NCI-H2171 (cell line): ENCODE results near the gene UBN1.

Experiments used
- DNase-seq: peaks from one replicate; lab custom pipeline; 2025; lab: John Stamatoyannopoulos, UW

UBN1 gene

DNA sequence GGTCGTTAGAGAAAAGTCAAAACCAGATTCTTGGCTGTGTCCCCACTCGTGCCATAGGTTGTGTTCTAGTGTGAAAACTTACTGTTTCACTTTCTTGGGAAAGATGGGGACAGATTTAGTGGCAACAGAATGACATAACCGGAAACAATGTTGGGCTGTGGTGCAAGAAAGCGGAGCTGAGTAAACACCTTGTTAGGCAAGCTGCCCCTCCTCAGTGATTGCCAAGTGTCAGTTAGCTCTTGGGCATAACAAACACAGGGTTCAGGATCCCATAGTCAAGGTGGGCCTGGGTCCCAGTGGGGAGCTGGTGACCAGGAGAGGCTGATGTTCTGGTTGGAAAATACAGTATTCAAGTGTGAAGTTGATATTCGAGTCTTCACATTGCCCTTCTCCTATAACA lies 15.4 kb downstream of the UBN1 start:
- no peak for DNase-seq

DNA sequence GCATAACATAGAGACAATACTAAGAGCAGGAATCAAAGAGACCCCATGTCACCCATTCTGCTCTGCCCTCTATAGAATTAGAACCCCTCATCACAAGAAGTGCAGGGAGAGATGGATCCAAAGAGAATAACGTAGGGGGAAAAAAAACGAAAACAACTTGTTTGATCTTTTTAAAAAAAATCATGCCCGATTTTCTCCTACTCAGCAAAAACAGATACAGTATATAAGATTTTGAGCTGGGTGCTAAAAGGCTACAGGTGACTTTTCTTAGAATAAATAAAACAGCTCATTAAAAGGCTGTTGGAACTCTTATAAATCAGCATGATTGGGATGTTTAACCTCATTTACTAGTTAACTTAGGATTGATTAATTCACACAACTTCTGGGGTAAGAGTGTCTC lies 17.4 kb downstream of the UBN1 start:
- no peak for DNase-seq

DNA sequence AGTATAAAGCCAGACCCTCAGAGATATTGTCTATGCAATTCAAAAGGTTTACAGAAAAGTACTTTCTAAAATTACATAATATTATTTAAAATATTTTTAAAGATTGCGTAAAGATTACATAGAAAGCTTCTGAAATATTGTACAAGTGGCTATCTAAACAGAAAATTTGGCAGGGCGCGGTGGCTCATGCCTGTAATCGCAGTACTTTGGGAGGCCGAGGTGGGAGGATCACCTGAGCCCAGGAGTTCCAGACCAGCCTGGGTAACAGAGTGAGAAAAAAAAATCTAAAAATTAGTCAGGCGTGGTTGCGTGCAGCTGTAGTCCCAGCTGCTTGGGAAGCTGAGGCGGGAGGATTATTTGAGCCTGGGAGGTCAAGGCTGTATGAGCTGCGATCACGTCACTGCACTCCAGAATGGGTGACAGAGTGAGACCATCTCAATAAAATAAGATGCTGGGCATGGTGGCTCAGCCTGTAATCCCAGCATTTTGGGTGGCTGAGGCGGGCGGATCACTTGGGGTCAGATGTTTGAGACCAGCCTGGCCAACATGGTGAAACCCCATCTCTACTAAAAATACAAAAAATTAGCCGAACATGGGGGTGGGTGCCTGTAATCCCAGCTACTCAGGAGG lies 18.1 kb downstream of the UBN1 start:
- no peak for DNase-seq

GRCh38 chr16:4866586-4866985 lies 19.3 kb downstream of the UBN1 start:
- no peak for DNase-seq

GRCh38 chr16:4868026-4868425 lies 20.7 kb downstream of the UBN1 start:
- no peak for DNase-seq

- DNase-seq = no peak
Observed at GRCh38 chr16:4868535-4868934, 21.3 kb downstream of the UBN1 start.

DNA sequence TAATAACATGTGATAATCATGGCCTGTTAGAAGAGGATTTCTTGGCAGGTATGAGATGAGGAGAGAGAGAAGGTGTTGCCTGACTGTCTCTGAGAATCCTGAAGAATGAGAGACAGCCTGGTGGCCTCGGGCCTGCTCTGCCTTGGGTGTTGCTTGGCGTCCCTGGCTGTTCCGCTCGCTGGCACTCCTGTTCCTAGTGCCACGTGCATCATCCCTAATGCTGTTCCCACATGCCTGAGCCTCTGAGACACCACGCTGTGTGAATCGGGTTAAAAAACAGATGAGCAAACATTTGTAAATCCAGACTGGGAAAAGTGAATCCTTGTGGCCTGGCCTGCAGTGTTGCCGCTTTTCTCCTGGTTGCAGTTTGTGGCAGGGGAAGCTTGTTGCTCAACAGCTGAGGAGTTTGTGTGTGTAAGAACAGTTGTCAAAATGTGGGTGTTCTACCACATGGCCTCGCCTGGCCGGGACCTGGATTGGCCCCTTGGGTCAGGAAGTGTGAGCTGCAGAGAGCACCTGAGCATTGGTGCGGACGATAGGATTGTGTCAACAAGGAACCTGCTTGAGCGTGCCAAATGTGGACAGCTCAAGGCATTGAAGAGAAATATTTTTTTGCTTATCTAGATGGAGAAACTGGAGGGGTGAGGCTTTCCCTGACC lies 22.0 kb downstream of the UBN1 start:
- DNase-seq = no peak

DNA sequence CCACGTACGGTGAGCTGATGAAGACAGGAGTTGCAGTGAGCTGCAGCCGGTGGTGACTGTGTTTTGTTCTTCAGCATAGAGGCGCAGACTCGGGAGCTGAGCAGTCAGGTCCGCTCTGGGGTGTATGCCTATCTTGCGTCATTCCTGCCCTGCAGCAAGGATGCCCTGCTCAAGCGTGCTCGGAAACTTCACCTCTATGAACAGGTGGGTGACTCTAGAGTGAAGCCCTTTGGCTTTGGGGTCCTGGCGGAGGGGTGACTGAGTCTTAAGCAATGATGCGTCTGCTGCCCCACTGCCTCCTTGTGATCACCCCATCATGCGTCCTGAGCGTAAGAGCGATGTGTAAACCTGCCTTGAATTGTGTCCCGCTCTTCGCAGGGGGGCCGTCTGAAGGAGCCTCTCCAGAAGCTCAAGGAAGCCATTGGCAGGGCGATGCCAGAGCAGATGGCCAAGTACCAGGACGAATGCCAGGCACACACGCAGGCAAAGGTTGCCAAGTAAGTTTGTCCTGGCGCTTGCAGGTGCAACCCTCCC lies 22.9 kb downstream of the UBN1 start:
- no peak for DNase-seq

DNA sequence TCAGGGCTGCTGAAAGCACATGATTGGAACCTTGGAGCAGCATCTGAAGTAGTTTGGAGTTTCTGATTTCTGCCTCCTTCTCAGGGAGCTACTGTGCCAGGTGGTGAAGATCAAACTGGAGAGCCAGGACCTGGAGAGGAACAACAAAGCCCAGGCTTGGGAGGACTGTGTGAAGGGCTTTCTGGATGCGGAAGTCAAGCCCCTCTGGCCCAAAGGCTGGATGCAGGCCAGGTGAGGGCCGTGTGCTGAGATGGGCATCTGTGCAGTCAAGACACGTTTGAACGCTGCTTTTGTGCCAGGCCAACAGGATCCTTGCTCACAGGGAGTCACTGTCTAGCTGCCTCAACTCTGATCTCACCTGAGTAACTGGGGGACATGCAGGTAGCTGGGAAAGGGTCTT lies 23.8 kb downstream of the UBN1 start:
- DNase-seq = no peak

- no peak for DNase-seq
Observed at GRCh38 chr16:4873091-4873490, 25.8 kb downstream of the UBN1 start.

DNA sequence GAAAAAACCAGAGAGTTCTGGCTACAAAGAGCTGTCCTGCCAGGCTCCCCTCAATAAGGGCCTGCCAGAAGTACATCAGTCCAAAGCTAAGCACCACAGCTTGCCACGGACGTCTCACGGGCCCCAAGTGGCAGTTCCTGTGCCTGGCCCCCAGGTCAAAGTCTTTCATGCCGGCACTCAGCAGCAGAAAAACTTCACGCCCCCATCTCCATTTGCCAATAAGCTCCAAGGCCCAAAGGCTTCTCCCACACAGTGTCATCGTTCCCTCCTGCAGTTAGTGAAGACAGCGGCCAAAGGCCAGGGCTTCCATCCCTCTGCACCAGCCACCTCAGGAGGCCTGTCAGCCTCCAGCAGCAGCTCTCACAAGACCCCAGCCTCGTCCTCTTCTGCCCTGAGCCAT lies 27.4 kb downstream of the UBN1 start:
- no peak for DNase-seq

GRCh38 chr16:4876646-4877379 lies 29.5 kb downstream of the UBN1 start:
- no peak for DNase-seq

DNA sequence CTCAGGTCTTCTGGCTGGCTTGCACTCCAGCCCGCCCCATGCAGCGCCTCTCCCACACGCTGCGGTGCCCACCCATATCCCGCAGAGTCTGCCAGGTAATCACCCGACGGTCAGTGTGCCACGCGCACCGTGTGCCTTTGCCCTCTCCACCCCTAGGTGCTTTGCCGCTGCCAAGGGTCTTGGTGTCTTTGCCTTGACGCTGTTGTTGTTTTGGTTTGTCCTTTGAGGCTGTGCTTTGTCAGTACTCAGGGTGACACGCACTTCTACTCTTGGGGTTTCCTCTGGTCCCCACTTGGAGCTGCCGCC lies 30.1 kb downstream of the UBN1 start:
- no peak for DNase-seq

- DNase-seq = no peak
Observed at GRCh38 chr16:4879049-4879448, 31.8 kb downstream of the UBN1 start.

GRCh38 chr16:4880006-4880580 lies 32.8 kb downstream of the UBN1 start:
- DNase-seq = no peak

GRCh38 chr16:4882000-4882632 lies 34.8 kb downstream of the UBN1 start:
- no peak for DNase-seq

- no peak for DNase-seq
Observed at GRCh38 chr16:4882633-4883285, 35.5 kb downstream of the UBN1 start.

DNA sequence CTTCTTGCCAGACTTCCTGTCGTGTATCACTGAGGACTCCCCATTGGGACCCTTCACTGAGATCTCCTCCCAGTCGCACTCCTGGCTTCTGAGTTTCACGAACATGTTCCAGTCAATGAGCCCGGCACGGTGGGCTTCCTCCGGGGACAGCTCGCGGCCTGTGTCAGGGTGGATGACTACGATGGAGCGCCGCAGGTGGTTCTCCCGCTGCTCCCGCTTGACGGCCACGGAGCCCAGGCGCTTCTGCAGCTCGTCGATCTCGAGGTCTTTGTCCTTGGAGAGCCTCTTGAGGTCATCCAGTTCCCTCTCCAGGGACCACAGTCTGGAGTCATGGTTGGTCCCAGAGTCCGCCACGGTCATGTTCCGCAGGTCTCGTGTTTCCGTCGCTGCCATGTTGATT lies 36.2 kb downstream of the UBN1 start:
- no peak for DNase-seq

DNA sequence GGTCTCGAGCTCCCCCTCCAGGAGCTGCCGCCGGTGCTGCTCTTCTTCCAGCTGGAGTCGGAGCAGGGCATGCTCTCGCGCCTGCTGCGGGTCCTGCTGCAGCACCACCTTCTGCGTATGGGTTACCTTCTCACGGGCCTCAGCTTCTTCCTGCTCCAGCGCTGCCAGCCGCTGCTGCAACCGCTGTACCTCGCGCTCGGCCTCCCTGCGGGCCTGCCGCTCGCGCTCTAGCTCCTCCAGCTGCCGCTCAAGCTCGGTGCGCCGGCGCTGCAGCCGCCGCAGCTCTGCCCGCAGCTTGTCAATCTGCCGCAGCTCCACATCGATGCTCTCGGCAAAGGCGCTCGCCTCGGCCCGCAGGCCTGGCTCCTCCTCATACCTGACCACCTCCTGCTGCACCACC lies 36.9 kb downstream of the UBN1 start:
- no peak for DNase-seq

DNA sequence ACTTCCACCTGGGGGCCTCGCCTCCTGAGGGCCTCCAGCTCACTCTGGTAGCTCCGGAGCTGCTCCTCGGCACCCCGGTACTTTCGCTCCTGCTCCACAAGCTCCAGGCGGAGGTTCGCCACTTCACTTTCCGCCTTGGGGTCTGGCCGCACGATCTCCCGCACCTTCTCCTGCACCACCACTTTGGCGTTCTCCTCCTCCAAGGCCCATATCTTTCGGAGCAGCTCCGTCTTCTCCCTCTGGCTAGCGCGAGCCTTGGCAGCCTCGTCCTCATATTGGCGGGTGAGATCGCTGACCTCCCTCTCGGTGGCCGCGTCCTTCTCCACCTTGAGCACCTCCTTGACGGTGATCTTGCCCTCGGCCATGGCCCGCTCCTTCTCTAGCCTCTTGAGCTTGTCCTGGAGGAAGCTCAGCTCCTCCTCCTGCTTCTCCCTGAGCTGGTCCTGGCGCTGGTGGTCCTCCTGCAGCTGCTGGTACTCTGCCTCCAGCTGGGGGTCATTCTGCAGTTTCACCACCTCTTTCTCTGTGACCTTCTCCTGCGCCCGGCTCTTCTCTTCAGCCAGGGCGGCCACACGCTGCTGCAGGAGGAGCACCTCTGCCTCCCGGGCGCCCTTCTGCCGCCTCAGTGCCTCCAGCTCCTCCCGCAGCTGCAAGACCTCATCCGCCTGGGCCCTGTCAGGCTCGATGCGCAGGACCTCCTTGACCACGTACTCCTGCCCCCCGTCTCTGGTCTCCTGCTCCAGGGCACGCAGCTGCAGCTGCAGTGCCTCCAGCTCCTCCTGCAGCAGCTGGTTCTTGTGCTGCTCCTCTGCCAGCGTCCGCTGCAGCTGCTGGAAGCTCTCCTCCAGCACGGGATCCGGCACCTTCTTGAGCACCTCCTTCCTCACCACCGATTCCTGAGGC lies 37.9 kb downstream of the UBN1 start:
- no peak for DNase-seq

GRCh38 chr16:4886151-4886550 lies 38.9 kb downstream of the UBN1 start:
- DNase-seq = no peak
